Left ventricle myocardium superior (tissue), 1 donor: ENCODE results near the gene ENOX1. TPM values are rescaled to one million over a fixed set of nuclear protein-coding genes. Genes with fewer than 3 reads are reported as not detected.

Experiments
- ATAC-seq: fragments of 200-7000 bp; cut with Tn5 transposase; one replicate; pipeline ENCODE4 v1.9.1; 2020; ENCODE audit warnings: mild to moderate bottlenecking, moderate library complexity
- DNase-seq: peaks from one replicate; pipeline ENCODE4 v3.0.0-alpha.2; 2020
- intact Hi-C: fragments of 100-400 bp; cut with micrococcal nuclease; formaldehyde crosslinking; loops from one replicate; pipeline ENCODE4 v1.11.0; 2022
- total RNA-seq: library from RNA; stranded (reverse); fragmentation: NEBNext Ultra II Directional; extraction: Animal tissue kit (Norgen Biotek cat#: 25700); gene quantifications from one replicate; pipeline ENCODE4 v1.2.1, GENCODE V29; 2021
- donor health status: DM: no; HTN: yes; CAD: no; lungs with severe emphysema.

The ENOX1 gene
- total RNA-seq, 1 donor from 2014 or later: 6.8 TPM

DNA sequence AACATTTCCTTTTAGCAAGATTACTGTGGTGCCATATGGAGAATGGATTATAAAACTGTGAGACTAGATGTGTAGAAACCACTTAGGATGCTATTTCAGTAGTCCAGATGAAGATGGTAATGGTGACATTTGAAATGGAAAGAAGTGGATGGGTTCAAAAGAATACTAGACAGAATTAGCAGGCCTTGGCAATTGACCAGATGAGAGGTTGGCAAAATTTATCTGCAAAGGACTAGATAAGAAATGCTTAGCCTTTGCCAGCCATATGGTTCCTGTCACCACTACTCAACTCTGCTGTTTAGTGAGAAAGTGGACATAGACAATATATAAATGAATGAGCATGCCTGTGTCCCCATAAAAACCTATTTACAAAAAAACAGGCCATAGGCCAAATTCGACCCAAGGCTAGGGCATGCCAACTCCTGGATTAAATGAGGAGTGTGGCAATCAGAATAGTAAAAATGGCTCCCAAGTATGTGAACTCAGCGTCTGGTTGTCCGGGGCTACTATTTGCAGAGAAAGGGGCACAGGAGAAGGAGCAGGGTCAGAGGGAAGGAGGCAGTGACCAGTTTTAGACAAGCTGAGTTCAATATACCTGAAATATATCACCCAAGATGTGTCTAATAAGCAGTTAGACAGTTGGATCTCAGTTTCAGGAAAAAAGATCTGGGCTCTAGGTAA lies 98.4 kb downstream of the ENOX1 start:
- no peak for DNase-seq
- peak; percentile 78 for ATAC-seq
- intact Hi-C loops: loop anchor here (5.0 kb wide), 1 partner anchor 79 kb away; no protein-coding TSS in a partner anchor

DNA sequence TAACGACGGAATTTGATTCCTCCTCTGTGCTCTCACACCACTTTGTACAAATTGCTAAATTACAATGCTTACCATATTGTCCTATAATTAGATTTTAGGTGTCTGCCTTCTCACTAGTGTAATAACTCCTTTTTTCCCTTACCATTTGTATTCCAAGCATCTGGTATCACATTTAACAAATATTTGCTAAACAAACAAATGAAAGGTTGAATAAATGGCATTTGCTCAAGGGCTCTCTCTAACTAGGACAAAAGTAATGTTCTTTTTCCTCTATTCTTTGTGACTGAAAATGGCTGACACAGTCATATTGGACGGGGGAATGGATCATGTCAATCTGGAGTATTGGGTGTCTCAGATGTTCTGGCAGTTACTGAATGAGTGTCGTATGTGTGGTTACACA lies 99.7 kb downstream of the ENOX1 start:
- intact Hi-C loops: loop anchor here (5.0 kb wide), 1 partner anchor 80 kb away; no protein-coding TSS in a partner anchor
- DNase-seq (no peak), ATAC-seq (no peak)

DNA sequence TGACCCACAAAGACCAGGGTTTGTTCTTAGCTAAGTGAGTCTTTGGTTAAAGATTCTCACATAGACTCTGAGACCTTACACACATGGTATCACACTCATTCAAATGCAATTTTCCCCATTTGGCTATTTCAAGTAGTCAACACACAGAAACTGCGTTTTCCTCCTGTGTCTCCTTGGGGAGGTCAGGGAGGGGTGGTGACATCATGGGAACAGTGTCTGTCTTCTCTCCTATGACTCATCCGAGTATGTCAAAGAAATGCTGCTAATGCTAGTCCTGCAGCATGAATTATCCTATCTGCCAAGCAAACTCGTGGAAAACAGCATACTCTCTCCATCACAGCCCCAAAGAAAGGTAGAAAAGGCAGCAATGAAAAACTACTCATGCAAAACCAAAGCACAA lies 100.2 kb downstream of the ENOX1 start:
- ATAC-seq: peak; percentile 88
- intact Hi-C loops: loop anchor here (5.0 kb wide), 1 partner anchor 81 kb away; no protein-coding TSS in a partner anchor
- peak; percentile 49 for DNase-seq

DNA sequence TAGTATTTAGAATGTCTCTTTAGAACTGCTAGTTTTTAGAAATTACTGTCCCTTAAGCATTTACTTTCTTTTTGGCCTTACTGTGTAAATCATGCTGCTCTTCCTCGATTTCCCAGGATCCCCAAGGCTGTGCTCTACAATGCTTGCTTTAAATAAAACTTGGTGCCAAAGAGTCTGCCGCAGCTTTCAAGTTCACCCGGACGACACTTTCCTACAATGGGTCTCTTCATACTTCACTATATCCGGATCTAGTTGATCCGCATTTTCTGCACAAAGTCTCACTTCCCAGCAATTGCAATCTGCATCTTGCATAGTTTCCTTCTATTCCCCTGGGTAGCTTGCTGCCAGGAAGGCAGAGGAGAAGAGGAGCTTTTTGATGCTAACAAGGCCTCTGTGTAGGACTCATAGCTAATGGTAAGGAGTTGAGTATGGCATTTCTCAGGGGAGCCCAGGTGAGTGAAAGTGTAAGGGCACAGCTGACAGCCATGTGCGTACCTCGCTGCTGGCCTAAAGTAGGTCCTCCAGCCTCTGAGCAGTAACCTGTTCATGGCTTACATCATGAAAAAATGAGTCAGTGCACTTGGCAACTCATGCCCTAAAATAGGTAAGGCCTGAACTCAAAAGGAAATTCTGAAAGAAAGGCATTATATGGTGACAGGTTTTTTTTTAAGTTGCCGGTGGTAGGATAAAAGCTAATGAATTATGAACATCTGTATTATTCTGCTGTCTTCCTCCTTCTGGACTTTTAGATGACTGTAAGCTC lies 101.6 kb downstream of the ENOX1 start:
- no peak for ATAC-seq
- no peak for DNase-seq
- intact Hi-C loops: loop anchor here (5.0 kb wide), 1 partner anchor 82 kb away; no protein-coding TSS in a partner anchor

DNA sequence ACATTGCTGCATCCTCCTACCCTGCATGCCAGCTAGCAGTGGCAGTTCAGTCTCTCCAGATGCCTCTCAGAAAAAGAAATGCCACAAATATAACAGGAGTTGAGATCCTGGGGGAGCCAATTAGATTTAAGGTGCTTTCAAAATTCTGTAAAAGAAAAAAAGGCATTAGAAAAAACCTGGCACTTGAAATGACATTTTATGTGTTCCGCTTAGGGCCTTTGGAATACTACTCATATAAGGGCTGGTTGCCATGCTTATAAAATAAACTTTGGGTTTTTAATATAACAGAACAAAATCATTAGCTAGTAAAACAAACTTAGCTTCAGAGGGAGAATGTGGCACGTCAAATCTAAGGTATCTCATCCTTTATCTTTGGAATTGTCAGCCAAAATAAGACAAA lies 104.1 kb downstream of the ENOX1 start:
- DNase-seq: no peak
- intact Hi-C loops: no loop called here
- ATAC-seq: no peak

GRCh38 chr13:43676320-43676719 lies 110.5 kb downstream of the ENOX1 start:
- intact Hi-C loops: no loop called here
- DNase-seq (no peak), ATAC-seq (no peak)

DNA sequence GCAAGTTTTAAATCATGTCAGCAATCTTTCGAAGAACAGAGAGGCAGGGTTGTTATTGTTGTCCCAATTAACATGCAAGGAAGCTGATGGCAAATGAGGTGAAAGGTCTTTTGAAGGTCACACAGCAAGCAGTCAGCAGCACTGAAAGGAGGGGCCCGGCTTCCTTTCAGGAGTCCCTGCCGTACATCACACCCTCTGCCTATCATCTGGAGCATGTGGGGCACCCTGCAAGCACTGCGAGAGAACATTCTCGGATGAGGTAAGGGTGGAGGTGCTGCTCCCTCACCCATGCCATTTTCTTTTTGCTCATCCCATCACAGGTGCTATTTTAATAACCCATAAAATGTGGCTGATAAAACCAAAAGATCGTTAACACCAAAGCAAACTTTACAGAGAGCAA lies 111.2 kb downstream of the ENOX1 start:
- no peak for ATAC-seq
- intact Hi-C loops: no loop called here

GRCh38 chr13:43669964-43670363 lies 116.8 kb downstream of the ENOX1 start:
- intact Hi-C loops: no loop called here
- DNase-seq: no peak
- ATAC-seq: no peak

More for the DNA sequence above, 111.2 kb downstream of the ENOX1 start:
- no peak for DNase-seq

- no peak for DNase-seq
- intact Hi-C loops: no loop called here
- no peak for ATAC-seq
Observed at GRCh38 chr13:43669101-43669500, 117.7 kb downstream of the ENOX1 start.

- intact Hi-C loops: no loop called here
- DNase-seq: no peak
- no peak for ATAC-seq
Observed at GRCh38 chr13:43666403-43666802, 120.4 kb downstream of the ENOX1 start.

DNA sequence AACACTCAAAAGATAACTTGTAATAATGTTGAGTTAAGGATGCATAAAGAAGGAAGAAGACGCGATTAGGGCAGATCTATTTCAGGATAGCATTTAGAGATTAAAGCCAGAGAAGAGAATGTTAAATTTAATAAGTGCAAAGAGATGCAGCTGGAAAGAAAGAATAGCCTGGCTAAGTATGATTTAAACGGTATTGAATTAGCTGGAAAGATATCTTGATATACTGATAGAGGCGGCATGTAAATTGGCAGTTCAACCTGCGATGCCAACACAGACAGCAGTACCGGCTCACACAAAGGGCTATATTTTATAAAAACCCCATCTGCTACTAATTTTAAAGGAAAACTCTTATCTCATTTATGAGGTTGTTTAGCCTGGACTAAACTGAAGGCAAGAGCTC lies 121.4 kb downstream of the ENOX1 start:
- no peak for DNase-seq
- intact Hi-C loops: no loop called here
- ATAC-seq: no peak

DNA sequence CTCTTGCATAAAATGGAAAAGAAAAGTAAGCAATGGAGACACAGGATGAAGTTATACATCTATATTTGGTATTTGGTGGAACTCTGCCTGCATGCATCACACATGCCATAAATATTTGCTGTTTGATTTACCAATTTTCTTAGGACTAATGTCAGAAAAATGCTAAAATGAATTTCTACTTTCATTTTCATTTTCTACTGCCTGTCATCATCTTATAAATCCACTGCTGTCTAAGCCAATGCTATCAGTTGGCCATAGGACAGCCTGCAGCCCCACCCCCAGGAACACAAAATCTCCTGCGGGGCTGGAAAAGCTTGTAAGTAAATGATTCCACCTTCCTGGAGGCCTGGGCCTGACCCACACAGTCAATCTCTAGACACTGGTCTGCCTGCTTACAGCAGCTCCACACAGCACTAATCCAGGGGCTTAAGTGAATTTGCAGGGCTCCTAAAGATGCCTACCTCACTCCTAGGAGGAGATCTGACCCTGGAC lies 122.0 kb downstream of the ENOX1 start:
- peak; percentile 55 for ATAC-seq
- peak; percentile 23 for DNase-seq
- intact Hi-C loops: no loop called here

DNA sequence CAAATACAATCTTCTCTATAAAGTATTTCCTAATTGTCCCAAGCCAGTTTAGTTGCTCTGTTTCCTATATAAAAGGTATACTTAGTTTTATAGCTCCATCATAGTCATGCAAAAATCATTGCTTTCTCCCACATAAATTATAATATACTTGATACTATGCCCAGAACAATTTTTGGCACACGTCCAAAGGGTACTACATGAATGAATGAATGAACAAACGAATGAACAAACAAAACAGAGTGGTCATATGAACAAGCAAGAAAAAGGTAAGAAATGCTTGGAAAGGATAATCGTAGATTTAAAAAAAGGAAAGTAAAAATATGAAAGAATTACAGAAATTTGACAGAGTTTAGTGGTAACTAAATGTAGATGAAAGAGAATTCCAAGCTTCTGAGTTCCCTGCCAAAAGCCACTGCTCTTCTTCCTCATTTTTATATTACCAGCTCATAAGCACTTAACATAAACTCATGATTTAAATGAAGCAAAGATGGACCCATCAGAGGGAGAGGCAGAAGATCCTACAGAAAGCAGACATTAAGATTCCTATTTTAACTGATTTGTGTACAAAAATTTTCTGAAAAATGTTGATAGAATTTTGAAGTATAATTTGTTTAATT lies 123.2 kb downstream of the ENOX1 start:
- intact Hi-C loops: no loop called here
- ATAC-seq: no peak
- no peak for DNase-seq

DNA sequence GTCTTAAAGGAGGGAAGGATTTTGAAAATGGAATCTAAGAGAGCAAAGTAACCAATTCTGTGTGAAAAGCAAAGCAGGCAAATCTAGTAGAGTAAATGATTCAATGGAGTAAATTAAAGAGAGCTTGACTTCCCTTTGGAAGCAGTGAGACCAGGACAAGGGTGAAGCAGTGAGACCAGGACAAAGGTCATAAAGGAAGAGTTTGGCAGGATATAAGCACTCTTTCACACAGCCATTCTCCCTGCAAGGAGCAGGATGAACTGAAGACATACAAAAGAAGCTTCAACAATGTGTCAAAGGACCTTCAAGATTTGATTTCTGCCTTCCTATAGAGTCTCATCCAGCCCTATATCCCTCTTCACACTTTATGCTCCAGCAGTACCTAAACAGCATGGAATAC lies 123.8 kb downstream of the ENOX1 start:
- DNase-seq (no peak), ATAC-seq (no peak)
- intact Hi-C loops: no loop called here

GRCh38 chr13:43661161-43661830 lies 125.5 kb downstream of the ENOX1 start:
- ATAC-seq (no peak), DNase-seq (no peak)
- intact Hi-C loops: no loop called here

- intact Hi-C loops: no loop called here
- ATAC-seq: no peak
- DNase-seq: no peak
Observed at GRCh38 chr13:43657485-43657884, 129.3 kb downstream of the ENOX1 start.

- DNase-seq (no peak), ATAC-seq (no peak)
- intact Hi-C loops: no loop called here
Observed at GRCh38 chr13:43653980-43654379, 132.8 kb downstream of the ENOX1 start.

GRCh38 chr13:43653395-43653794 lies 133.4 kb downstream of the ENOX1 start:
- ATAC-seq (no peak), DNase-seq (no peak)
- intact Hi-C loops: no loop called here

GRCh38 chr13:43652760-43653159 lies 134.0 kb downstream of the ENOX1 start:
- intact Hi-C loops: no loop called here
- no peak for ATAC-seq
- no peak for DNase-seq

DNA sequence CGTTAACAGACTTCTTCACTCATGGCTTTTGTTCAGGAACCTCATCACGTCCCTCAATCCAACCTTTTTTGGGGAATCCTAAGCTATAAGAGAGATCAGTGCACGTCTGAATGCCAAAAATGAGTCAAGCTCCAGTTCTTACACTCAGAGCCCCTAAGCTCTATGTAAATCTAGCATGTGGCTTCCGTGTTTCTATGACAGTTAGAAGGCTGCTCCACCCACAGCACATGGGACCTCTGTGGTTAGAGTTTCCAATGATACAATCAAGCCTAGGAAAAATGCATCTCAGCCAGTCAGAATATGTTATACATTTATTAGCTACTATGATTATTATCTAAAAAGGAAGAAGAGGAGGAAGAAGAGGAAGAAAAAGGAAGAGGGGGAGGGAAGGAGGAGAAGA lies 135.9 kb downstream of the ENOX1 start:
- no peak for ATAC-seq
- intact Hi-C loops: no loop called here
- no peak for DNase-seq
